BJ (cell line): ENCODE measurements around the gene LY6G6F. TPM values are rescaled to one million over a fixed set of nuclear protein-coding genes. Genes with fewer than 3 reads are reported as not detected.

ENCODE experiments used
- CTCF ChIA-PET: fragments of 350-600 bp; formaldehyde crosslinking; extraction: SDS; loops from one replicate; lab custom pipeline; 2021; ENCODE audit warnings: antibody characterized with exemption, inconsistent platforms; lab: Yijun Ruan, JAX
- POLR2A ChIA-PET: fragments of 300-600 bp; sonication (Branson Sonifier 250); formaldehyde crosslinking; extraction: SDS; loops from one replicate; lab custom pipeline; 2021; ENCODE audit warnings: antibody characterized with exemption; lab: Charles Lee
- DNase-seq: peaks from one replicate; pipeline ENCODE4 v3.0.0-alpha.2; 2011; ENCODE audit warnings: low read depth
- H3K27me3 ChIP-seq: 2 replicates; pipeline ENCODE4 v1.6.0; 2011; ENCODE audit warnings: low read length; ENCODE audit not compliant: control insufficient read depth, insufficient read depth
- H3K36me3 ChIP-seq: 2 replicates; pipeline ENCODE4 v1.5.1; 2011; ENCODE audit warnings: low read length; ENCODE audit not compliant: control insufficient read depth, insufficient read depth
- H3K4me3 ChIP-seq: 2 replicates; pipeline ENCODE4 v1.5.1; 2011; ENCODE audit warnings: low read depth, mild to moderate bottlenecking, control low read depth, low read length
- CTCF ChIP-seq: IDR thresholded peaks from 2 replicates; pipeline ENCODE4 v1.5.1; 2011; ENCODE audit warnings: low read depth, mild to moderate bottlenecking, control low read depth, inconsistent platforms, low read length, moderate library complexity; ENCODE audit not compliant: insufficient read depth
- polyA plus RNA-seq: library from polyadenylated mRNA; depleted of rRNA; stranded (reverse); fragments of >200 nt; gene quantifications from 2 replicates; pipeline ENCODE4 v1.2.3, GENCODE V29; 2011; rRNA removed
- small RNA-seq: library from RNA; depleted of rRNA; stranded (forward); fragments of <200 nt; gene quantifications from one replicate; pipeline ENCODE3, GENCODE V24; 2012; ENCODE audit warnings: low replicate concordance, low read depth; ENCODE audit not compliant: insufficient read length

LY6G6F gene
- polyA plus RNA-seq, 1 experiment = not detected

- no peak for TF ChIP-seq CTCF
- H3K27me3 ChIP-seq = no peaks in the 10 kb centered on the region
- H3K36me3 ChIP-seq = no peaks in the 10 kb centered on the region
- ChIA-PET CTCF (interaction anchor here (1.0 to 1.3 kb wide), 2 partner anchors 20 to 24 kb away, joined by 3 to 4 read pairs; no protein-coding TSS in a partner anchor), POLR2A (no interaction called here)
- H3K4me3 ChIP-seq = no peak overlapping the region
- no peak for DNase-seq
These were observed 42.8 kb downstream of the LY6G6F start for GRCh38 chr6:31749301-31750036.

- no peak for TF ChIP-seq CTCF
- no peak for DNase-seq
- Histone ChIP-seq H3K4me3 (no peak overlapping the region), H3K27me3 (no peaks in the 10 kb centered on the region), H3K36me3 (no peaks in the 10 kb centered on the region)
- ChIA-PET CTCF (interaction anchor here (0.6 to 1.3 kb wide), 3 partner anchors 19 to 61 kb away, joined by 3 to 4 read pairs (median 3); no protein-coding TSS in a partner anchor), POLR2A (no interaction called here)
These were observed 43.9 kb downstream of the LY6G6F start for GRCh38 chr6:31750411-31751022.

GRCh38 chr6:31752739-31753319, 46.2 kb downstream of the LY6G6F start:
- Histone ChIP-seq H3K27me3 (no peaks in the 10 kb centered on the region), H3K4me3 (no peak overlapping the region), H3K36me3 (no peaks in the 10 kb centered on the region)
- ChIA-PET POLR2A (no interaction called here), CTCF (interaction anchor here (0.7 kb wide), 2 partner anchors 9 to 17 kb away, joined by 3 to 4 read pairs; no protein-coding TSS in a partner anchor)
- no peak for DNase-seq
- TF ChIP-seq CTCF = no peak

- Histone ChIP-seq H3K36me3 (no peaks in the 10 kb centered on the region; the same call in 1 of the 2 replicates), H3K4me3 (no peak overlapping the region), H3K27me3 (no peaks in the 10 kb centered on the region)
- CTCF ChIA-PET = interaction anchor here (1.4 to 3.1 kb wide), 3 partner anchors 11 to 72 kb away, joined by 4 to 12 read pairs (median 7); no protein-coding TSS in a partner anchor
- no peak for TF ChIP-seq CTCF
- POLR2A ChIA-PET = no interaction called here
- no peak for DNase-seq
These were observed 51.6 kb downstream of the LY6G6F start for GRCh38 chr6:31758281-31758680.

Small RNA genes within 50 kb of the gene (small RNA-seq; reads per million reads assigned to genes)
- gene LY6G6D (not detected), gene MIR4646 (not detected), gene RF00019 (not detected), gene RNU6-850P (not detected)

Other genes starting within 250 kb of the LY6G6F start
- gene MICB, start 208.7 kb upstream of the LY6G6F start, polyA plus RNA-seq = 21.9 and 23.4 TPM in 2 replicates
- not detected in 2 replicates for gene MCCD1, start 177.9 kb upstream of the LY6G6F start, polyA plus RNA-seq
- 412 and 584 TPM in 2 replicates for gene DDX39B, start 164.9 kb upstream of the LY6G6F start, polyA plus RNA-seq
- 2.7 and 3.6 TPM in 2 replicates for gene ATP6V1G2, start 160.3 kb upstream of the LY6G6F start, polyA plus RNA-seq
- 10.8 and 13.6 TPM in 2 replicates for gene NFKBIL1, start 159.3 kb upstream of the LY6G6F start, polyA plus RNA-seq
- gene LTA, start 134.6 kb upstream of the LY6G6F start, polyA plus RNA-seq = not detected in 2 replicates
- gene TNF, start 131.3 kb upstream of the LY6G6F start, polyA plus RNA-seq = not detected in 2 replicates
- not detected in 2 replicates for gene LTB, start 124.4 kb upstream of the LY6G6F start, polyA plus RNA-seq
- 0.18 and 0.42 TPM in 2 replicates for gene LST1, start 120.6 kb upstream of the LY6G6F start, polyA plus RNA-seq
- gene NCR3, start 113.9 kb upstream of the LY6G6F start, polyA plus RNA-seq = not detected in 2 replicates
- not detected in 2 replicates for gene AIF1, start 91.6 kb upstream of the LY6G6F start, polyA plus RNA-seq
- gene PRRC2A, start 86.2 kb upstream of the LY6G6F start, polyA plus RNA-seq = 23.8 and 47.3 TPM in 2 replicates
- gene BAG6, start 54.2 kb upstream of the LY6G6F start, polyA plus RNA-seq = 42.6 and 113 TPM in 2 replicates
- 4.2 and 4.8 TPM in 2 replicates for gene APOM, start 51.0 kb upstream of the LY6G6F start, polyA plus RNA-seq
- 9.9 and 13.0 TPM in 2 replicates for gene C6orf47, start 46.1 kb upstream of the LY6G6F start, polyA plus RNA-seq
- gene GPANK1, start 41.9 kb upstream of the LY6G6F start, polyA plus RNA-seq = 12.6 and 15.0 TPM in 2 replicates
- gene CSNK2B, start 40.8 kb upstream of the LY6G6F start, polyA plus RNA-seq = 83.2 and 94.9 TPM in 2 replicates
- 6.8 and 10.8 TPM in 2 replicates for gene LY6G5B, start 36.9 kb upstream of the LY6G6F start, polyA plus RNA-seq
- gene LY6G5C, start 25.8 kb upstream of the LY6G6F start, polyA plus RNA-seq = 3.1 and 3.6 TPM in 2 replicates
- gene ABHD16A, start 3.5 kb upstream of the LY6G6F start, polyA plus RNA-seq = 44.2 and 53.3 TPM in 2 replicates
- gene LY6G6D, start 8.5 kb downstream of the LY6G6F start, polyA plus RNA-seq = not detected in 2 replicates
- not detected in 2 replicates for gene LY6G6C, start 14.9 kb downstream of the LY6G6F start, polyA plus RNA-seq
- gene MPIG6B, start 16.5 kb downstream of the LY6G6F start, polyA plus RNA-seq = not detected in 2 replicates
- gene DDAH2, start 22.4 kb downstream of the LY6G6F start, polyA plus RNA-seq = 43.2 and 69.5 TPM in 2 replicates
- gene CLIC1, start 29.7 kb downstream of the LY6G6F start, polyA plus RNA-seq = 820 and 866 TPM in 2 replicates
- gene MSH5, start 33.1 kb downstream of the LY6G6F start, polyA plus RNA-seq = 9.2 and 10.7 TPM in 2 replicates
- 1.2 and 1.9 TPM in 2 replicates for gene SAPCD1, start 55.8 kb downstream of the LY6G6F start, polyA plus RNA-seq
- gene VWA7, start 70.5 kb downstream of the LY6G6F start, polyA plus RNA-seq = 0.16 and 0.29 TPM in 2 replicates
- gene VARS1, start 88.9 kb downstream of the LY6G6F start, polyA plus RNA-seq = 10.9 and 33.9 TPM in 2 replicates
- 40.3 and 43.5 TPM in 2 replicates for gene LSM2, start 100.1 kb downstream of the LY6G6F start, polyA plus RNA-seq
- 0.90 and 0.99 TPM in 2 replicates for gene HSPA1L, start 108.4 kb downstream of the LY6G6F start, polyA plus RNA-seq
- gene HSPA1A, start 108.7 kb downstream of the LY6G6F start, polyA plus RNA-seq = 57.7 and 98.6 TPM in 2 replicates
- gene HSPA1B, start 120.9 kb downstream of the LY6G6F start, polyA plus RNA-seq = 20.9 and 42.8 TPM in 2 replicates
- 32.1 and 48.1 TPM in 2 replicates for gene NEU1, start 156.0 kb downstream of the LY6G6F start, polyA plus RNA-seq
- gene SLC44A4, start 172.1 kb downstream of the LY6G6F start, polyA plus RNA-seq = 0.07 and 0.12 TPM in 2 replicates
- 19.3 and 32.8 TPM in 2 replicates for gene EHMT2, start 190.8 kb downstream of the LY6G6F start, polyA plus RNA-seq
- gene ZBTB12, start 195.2 kb downstream of the LY6G6F start, polyA plus RNA-seq = 2.0 and 2.6 TPM in 2 replicates
- 0.74 and 1.2 TPM in 2 replicates for gene C2, start 220.9 kb downstream of the LY6G6F start, polyA plus RNA-seq
- gene CFB, start 239.2 kb downstream of the LY6G6F start, polyA plus RNA-seq = 6.7 and 7.6 TPM in 2 replicates